ENCODE measurements around the gene OXSM. TPM values are rescaled to one million over a fixed set of nuclear protein-coding genes. Genes with fewer than 3 reads are reported as not detected.
A peak's percentile ranks its signal among the peaks of the same experiment; 100 is the strongest.

The OXSM gene
- total RNA-seq, 1 donor, result 7.6 TPM

DNA sequence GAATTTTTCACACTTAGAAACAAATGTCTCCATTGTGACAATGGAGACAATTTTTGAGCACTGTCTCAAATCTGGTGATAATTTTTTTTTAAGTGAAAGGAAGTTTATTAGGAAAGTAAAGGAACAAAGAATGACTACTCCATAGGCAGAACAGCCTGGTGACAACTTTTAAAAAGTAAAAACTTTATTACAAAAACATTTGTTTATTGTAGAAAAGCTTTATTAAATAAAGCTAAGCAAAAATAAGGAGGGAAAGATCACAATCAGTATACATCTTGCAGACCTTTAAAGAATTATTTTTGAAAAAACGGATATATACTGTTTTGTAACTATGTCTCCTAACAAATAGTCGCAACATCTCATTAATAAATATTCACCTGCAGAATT is 688 bp upstream of the OXSM start:
- peak overlapping the region; percentile 74 for H3K4me3 ChIP-seq (ENCODE audit: low read depth, low read length)
- no peak for TF ChIP-seq CTCF (IDR thresholded peaks at IDR 0.05; ENCODE audit: insufficient read depth, low read length)
- no peak for DNase-seq (ENCODE audit: low read depth)

GRCh38 chr3:25801786-25802185 is 11.9 kb downstream of the OXSM start:
- H3K4me3 ChIP-seq (ENCODE audit: low read depth, low read length), result no peak overlapping the region
- no peak for TF ChIP-seq CTCF (IDR thresholded peaks at IDR 0.05; ENCODE audit: insufficient read depth, low read length)
- DNase-seq (ENCODE audit: low read depth), result no peak

DNA sequence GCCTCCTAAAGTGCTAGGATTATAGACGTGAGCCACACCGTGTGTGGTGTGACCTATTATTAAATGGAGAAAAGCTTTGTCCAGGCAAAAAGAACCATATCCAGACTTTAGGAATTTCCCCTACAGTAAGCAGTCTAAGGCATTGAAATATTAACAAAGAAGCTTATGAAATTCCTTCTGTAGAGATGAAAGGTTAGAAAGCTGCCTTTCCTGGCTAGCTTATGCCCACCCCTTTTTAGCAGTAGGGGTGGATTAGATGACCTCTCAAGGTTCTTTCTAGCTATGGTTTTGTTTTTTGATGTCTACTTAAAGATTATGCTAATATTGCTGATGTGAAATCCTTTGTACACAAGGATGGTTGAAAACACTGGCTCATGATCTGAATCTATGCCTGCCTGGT is 13.9 kb downstream of the OXSM start:
- no peak for DNase-seq (ENCODE audit: low read depth)
- TF ChIP-seq CTCF (IDR thresholded peaks at IDR 0.05; ENCODE audit: insufficient read depth, low read length), result no peak
- H3K4me3 ChIP-seq (ENCODE audit: low read depth, low read length), result no peak overlapping the region

GRCh38 chr3:25804676-25805075 is 14.8 kb downstream of the OXSM start:
- no peak for DNase-seq (ENCODE audit: low read depth)
- H3K4me3 ChIP-seq (ENCODE audit: low read depth, low read length), result no peak overlapping the region
- no peak for TF ChIP-seq CTCF (IDR thresholded peaks at IDR 0.05; ENCODE audit: insufficient read depth, low read length)

DNA sequence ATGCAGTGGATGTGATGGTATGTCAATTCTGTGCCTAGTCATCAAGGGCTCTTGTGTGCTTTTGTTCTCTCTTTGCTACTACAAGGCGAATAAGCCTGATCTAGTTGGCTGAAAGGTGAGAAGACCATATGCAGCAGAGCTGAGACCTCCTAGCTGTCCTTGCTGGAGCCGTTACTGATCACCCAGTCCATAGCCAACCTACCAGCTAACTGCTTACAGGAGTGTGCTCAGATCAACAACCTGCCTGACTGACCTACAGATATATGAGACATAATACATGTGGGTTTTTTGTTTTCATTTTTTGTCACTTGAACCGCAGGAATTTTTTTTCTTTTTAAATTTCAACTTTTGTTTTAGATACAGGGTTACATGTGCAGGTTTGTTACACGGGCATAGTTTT is 22.8 kb downstream of the OXSM start:
- no peak overlapping the region for H3K4me3 ChIP-seq (ENCODE audit: low read depth, low read length)
- no peak for DNase-seq (ENCODE audit: low read depth)
- no peak for TF ChIP-seq CTCF (IDR thresholded peaks at IDR 0.05; ENCODE audit: insufficient read depth, low read length)

DNA sequence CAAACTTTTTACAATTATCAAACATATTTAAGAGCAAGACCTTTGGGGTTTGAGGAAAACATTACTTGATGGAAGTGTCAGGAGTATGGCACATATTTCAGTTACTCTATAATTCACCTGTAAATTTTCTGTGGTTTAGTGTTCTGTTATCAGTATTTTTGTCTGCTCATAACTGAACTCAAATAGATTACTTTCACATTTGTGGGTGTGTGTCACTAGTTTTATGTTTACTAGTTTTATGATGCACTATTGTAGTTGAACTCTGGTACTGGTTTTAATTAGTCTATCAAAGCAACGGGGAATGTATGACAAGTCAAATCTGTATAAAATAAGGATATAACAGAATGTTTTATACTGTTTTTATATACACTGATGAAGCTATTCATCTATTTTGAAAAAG is 27.2 kb downstream of the OXSM start:
- no peak for DNase-seq (ENCODE audit: low read depth)
- TF ChIP-seq CTCF (IDR thresholded peaks at IDR 0.05; ENCODE audit: insufficient read depth, low read length), result no peak

GRCh38 chr3:25817638-25818037 is 27.7 kb downstream of the OXSM start:
- no peak overlapping the region for H3K4me3 ChIP-seq (ENCODE audit: low read depth, low read length)
- TF ChIP-seq CTCF (IDR thresholded peaks at IDR 0.05; ENCODE audit: insufficient read depth, low read length), result no peak
- DNase-seq (ENCODE audit: low read depth), result no peak

More for the DNA sequence above, 27.2 kb downstream of the OXSM start:
- no peak overlapping the region for H3K4me3 ChIP-seq (ENCODE audit: low read depth, low read length)

All from fibroblast of the aortic adventitia (primary cell).